Thyroid gland (tissue), 4 donors: Measurements from ENCODE around the gene TTC4. TPM values are rescaled to one million over a fixed set of nuclear protein-coding genes. Genes with fewer than 3 reads are reported as not detected.

Experiments
- DNase-seq, 2 donors: peaks; one replicate each; pipeline ENCODE4 v3.0.0-alpha.2; 2019
- H3K27ac ChIP-seq, 3 donors: fragments of 200-600 bp; sonication (generic); 1 replicate in 2 of 3; 2 replicates in 1 of 3; pipeline ENCODE4 v1.5.1; 2016 to 2019; ENCODE audit warnings: mild to moderate bottlenecking in 1 of 3, moderate library complexity in 1 of 3
- H3K27me3 ChIP-seq: fragments of 200-600 bp; sonication (generic); one replicate; pipeline ENCODE4 v1.5.1; 2019
- H3K36me3 ChIP-seq, 2 donors: fragments of 200-600 bp; sonication (generic); one replicate each; pipeline ENCODE4 v1.5.1; 2016 to 2019
- H3K4me1 ChIP-seq, 2 donors: fragments of 200-600 bp; sonication (generic); one replicate each; pipeline ENCODE4 v1.5.1; 2017 to 2019
- H3K4me3 ChIP-seq, 3 donors: fragments of 200-600 bp; sonication (generic); replicated peaks in 1 of 3; 1 replicate in 2 of 3; 2 replicates in 1 of 3; pipeline ENCODE4 v1.5.1; 2016; ENCODE audit warnings: mild to moderate bottlenecking in 1 of 3
- H3K9me3 ChIP-seq: fragments of 200-600 bp; sonication (generic); one replicate; pipeline ENCODE4 v1.5.1; 2017
- CTCF ChIP-seq, 6 experiments: fragments of 200-600 bp in 3 of 6; fragments of 450-650 bp in 3 of 6; sonication (generic) in 3 of 6; IDR thresholded peaks; one replicate each; pipeline ENCODE4 v1.5.1; 2016 to 2019; ENCODE audit warnings: antibody characterized with exemption in 6 of 6, mild to moderate bottlenecking in 2 of 6, inconsistent platforms in 1 of 6, moderate library complexity in 1 of 6
- POLR2A ChIP-seq, 2 donors: fragments of 450-650 bp; IDR thresholded peaks; one replicate each; pipeline ENCODE4 v1.6.1; 2017; ENCODE audit warnings: antibody characterized with exemption in 2 of 2, mild to moderate bottlenecking in 2 of 2, moderate library complexity in 1 of 2
- WGBS, 2 donors: methylation state at CpG; one replicate each; pipeline ENCODE4 v1.1.5; 2017; 5-methylcytosine and 5-hydroxymethylcytosine counted together
- intact Hi-C: fragments of 100-400 bp; cut with DNase I; formaldehyde crosslinking; loops from one replicate; pipeline ENCODE4 v1.15.1; 2023
- total RNA-seq, 4 donors: library from RNA; depleted of rRNA; stranded (reverse); fragments of >200 nt; gene quantifications; one replicate each; pipeline ENCODE4 v1.2.3, GENCODE V29; 2016

Gene TTC4
- total RNA-seq, 4 donors from 2014 or later = 12.6 to 26.0 (median 21.8) TPM

GRCh38 chr1:54744696-54745095 is 29.0 kb downstream of the TTC4 start:
- Histone ChIP-seq H3K4me1 (no peaks in the 10 kb centered on the region), H3K27me3 (no peaks in the 10 kb centered on the region), H3K36me3 (peaks cover 12 to 29% of the 10 kb centered on the region in 2 donors), H3K27ac (no peak overlapping the region), H3K4me3 (no peak overlapping the region), H3K9me3 (no peaks in the 10 kb centered on the region)
- WGBS, 2 donors = 97% methylated on average over 3 of the region's 3 CpGs; no CpG with 5 or more reads in 1 of the 2 donors
- TF ChIP-seq CTCF (IDR thresholded peaks at IDR 0.05) (no peak), POLR2A (IDR thresholded peaks at IDR 0.05) (no peak)
- intact Hi-C loops = no loop called here
- no peak for DNase-seq

- Histone ChIP-seq H3K4me1 (no peaks in the 10 kb centered on the region), H3K27ac (no peak overlapping the region), H3K9me3 (no peaks in the 10 kb centered on the region), H3K27me3 (no peaks in the 10 kb centered on the region), H3K36me3 (peaks cover 12 to 23% of the 10 kb centered on the region in 2 donors), H3K4me3 (no peak overlapping the region)
- no peak for DNase-seq
- intact Hi-C loops = no loop called here
- WGBS, 2 donors = 86 to 92% methylated on average over 5 to 6 of the region's 6 CpGs
- TF ChIP-seq POLR2A (IDR thresholded peaks at IDR 0.05) (no peak), CTCF (IDR thresholded peaks at IDR 0.05) (no peak)
Measured at GRCh38 chr1:54745274-54745673, 29.6 kb downstream of the TTC4 start.

- no peaks in the 10 kb centered on the region for H3K27me3 ChIP-seq
- TF ChIP-seq CTCF (IDR thresholded peaks at IDR 0.05) (no peak), POLR2A (IDR thresholded peaks at IDR 0.05) (no peak)
- intact Hi-C loops = no loop called here
- H3K36me3 ChIP-seq = peaks cover 8 to 19% of the 10 kb centered on the region in 2 donors
- H3K27ac ChIP-seq = no peak overlapping the region
- H3K4me1 ChIP-seq = no peaks in the 10 kb centered on the region
- DNase-seq = no peak
- no peak overlapping the region for H3K4me3 ChIP-seq
- 84 to 93% methylated on average over 3 to 4 of the region's 4 CpGs for WGBS, 2 donors
- H3K9me3 ChIP-seq = no peaks in the 10 kb centered on the region
Measured at GRCh38 chr1:54745864-54746263, 30.2 kb downstream of the TTC4 start.

GRCh38 chr1:54748094-54748835 is 32.6 kb downstream of the TTC4 start:
- TF ChIP-seq POLR2A (IDR thresholded peaks at IDR 0.05) = no peak
- DNase-seq = no peak
- Histone ChIP-seq H3K4me3 (no peak overlapping the region), H3K36me3 (peaks cover 0 to 4% of the 10 kb centered on the region in 2 donors), H3K27me3 (no peaks in the 10 kb centered on the region), H3K27ac (no peak overlapping the region), H3K9me3 (no peaks in the 10 kb centered on the region), H3K4me1 (no peaks in the 10 kb centered on the region)
- 76 to 94% methylated on average over 6 to 7 of the region's 14 CpGs for WGBS, 2 donors
- intact Hi-C loops = no loop called here

- intact Hi-C loops = no loop called here
- no peaks in the 10 kb centered on the region for H3K4me1 ChIP-seq
- H3K27me3 ChIP-seq = no peaks in the 10 kb centered on the region
- WGBS, 2 donors = 49 to 52% methylated on average over 6 of the region's 6 CpGs
- H3K9me3 ChIP-seq = no peaks in the 10 kb centered on the region
- no peak overlapping the region for H3K27ac ChIP-seq
- H3K4me3 ChIP-seq = no peak overlapping the region
- DNase-seq = no peak
- no peak for TF ChIP-seq POLR2A (IDR thresholded peaks at IDR 0.05)
- H3K36me3 ChIP-seq = no peaks in the 10 kb centered on the region
Measured at GRCh38 chr1:54750596-54750995, 34.9 kb downstream of the TTC4 start.

- 57 to 63% methylated on average over 4 of the region's 4 CpGs for WGBS, 2 donors
- TF ChIP-seq POLR2A (IDR thresholded peaks at IDR 0.05) (no peak), CTCF (IDR thresholded peaks at IDR 0.05) (no peak)
Measured at GRCh38 chr1:54751426-54751825, 35.8 kb downstream of the TTC4 start.

More at GRCh38 chr1:54751426-54751825, 35.8 kb downstream of the TTC4 start:
- Histone ChIP-seq H3K9me3 (no peaks in the 10 kb centered on the region), H3K27me3 (no peaks in the 10 kb centered on the region), H3K4me3 (no peak overlapping the region), H3K36me3 (no peaks in the 10 kb centered on the region), H3K4me1 (no peaks in the 10 kb centered on the region), H3K27ac (no peak overlapping the region)
- intact Hi-C loops = no loop called here
- DNase-seq = no peak
